ENCODE data around the gene CACNB2. TPM values are rescaled to one million over a fixed set of nuclear protein-coding genes. Genes with fewer than 3 reads are reported as not detected.

CACNB2 gene
- total RNA-seq, 1 donor from 2014 or later = 3.5 TPM

- TF ChIP-seq EZH2 (IDR thresholded peaks at IDR 0.05) (no peak), CTCF (IDR thresholded peaks at IDR 0.05) (no peak), EZH2phosphoT487 (IDR thresholded peaks at IDR 0.05) (no peak)
- peaks cover 12% of the 10 kb centered on the region for H3K4me1 ChIP-seq
- H3K9ac ChIP-seq = no peak overlapping the region
- no peaks in the 10 kb centered on the region for H3F3A ChIP-seq (ENCODE audit: low read depth)
- H3K9me3 ChIP-seq (ENCODE audit: low read depth) = no peaks in the 10 kb centered on the region
- H4K20me1 ChIP-seq (ENCODE audit: low read depth) = no peaks in the 10 kb centered on the region
- DNase-seq (ENCODE audit: low spot score) = no peak
- H3K79me2 ChIP-seq (ENCODE audit: low read depth) = no peaks in the 10 kb centered on the region
- no peaks in the 10 kb centered on the region for H3K9me3 Mint-ChIP-seq
- H2AFZ ChIP-seq (replicated peaks) = no peak overlapping the region
- no peaks in the 10 kb centered on the region for H3K36me3 ChIP-seq
- H3K4me3 ChIP-seq = no peak overlapping the region
- no peaks in the 10 kb centered on the region for H3K27me3 ChIP-seq
- H3K4me3 Mint-ChIP-seq = no peak overlapping the region
- peaks cover 3% of the 10 kb centered on the region for H3K4me1 Mint-ChIP-seq
- no peak overlapping the region for H3K27ac ChIP-seq
- no peaks in the 10 kb centered on the region for H3K27me3 Mint-ChIP-seq (ENCODE audit: insufficient read depth, low read depth)
- H3K36me3 Mint-ChIP-seq = no peaks in the 10 kb centered on the region
- no peak overlapping the region for H3K27ac Mint-ChIP-seq
- H3K4me2 ChIP-seq = no peak overlapping the region
Observed at GRCh38 chr10:18498998-18499397, 358.8 kb downstream of the CACNB2 start.

GRCh38 chr10:18500576-18500975, 360.4 kb downstream of the CACNB2 start:
- Histone ChIP-seq H3K4me3 (no peak overlapping the region), H3K27ac (no peak overlapping the region), H3K9ac (no peak overlapping the region), H4K20me1 (ENCODE audit: low read depth) (no peaks in the 10 kb centered on the region), H3K36me3 (no peaks in the 10 kb centered on the region), H3K79me2 (ENCODE audit: low read depth) (no peaks in the 10 kb centered on the region), H3K27me3 (no peaks in the 10 kb centered on the region), H3K4me2 (no peak overlapping the region), H3K9me3 (ENCODE audit: low read depth) (no peaks in the 10 kb centered on the region), H3K4me1 (peaks cover 12% of the 10 kb centered on the region), H3F3A (ENCODE audit: low read depth) (no peaks in the 10 kb centered on the region), H2AFZ (replicated peaks) (no peak overlapping the region)
- no peaks in the 10 kb centered on the region for H3K9me3 Mint-ChIP-seq
- H3K4me3 Mint-ChIP-seq = no peak overlapping the region
- no peaks in the 10 kb centered on the region for H3K27me3 Mint-ChIP-seq (ENCODE audit: insufficient read depth, low read depth)
- H3K4me1 Mint-ChIP-seq = peaks cover 3% of the 10 kb centered on the region
- TF ChIP-seq EZH2phosphoT487 (IDR thresholded peaks at IDR 0.05) (no peak), CTCF (IDR thresholded peaks at IDR 0.05) (no peak), EZH2 (IDR thresholded peaks at IDR 0.05) (no peak)
- no peak overlapping the region for H3K27ac Mint-ChIP-seq
- no peaks in the 10 kb centered on the region for H3K36me3 Mint-ChIP-seq
- no peak for DNase-seq (ENCODE audit: low spot score)

GRCh38 chr10:18501198-18501597, 361.0 kb downstream of the CACNB2 start:
- H3K4me3 ChIP-seq = no peak overlapping the region

More at GRCh38 chr10:18501198-18501597, 361.0 kb downstream of the CACNB2 start:
- Mint-ChIP-seq H3K4me3 (no peak overlapping the region), H3K27ac (no peak overlapping the region), H3K27me3 (ENCODE audit: insufficient read depth, low read depth) (no peaks in the 10 kb centered on the region), H3K9me3 (no peaks in the 10 kb centered on the region), H3K36me3 (no peaks in the 10 kb centered on the region), H3K4me1 (peaks cover 3% of the 10 kb centered on the region)
- Histone ChIP-seq H4K20me1 (ENCODE audit: low read depth) (no peaks in the 10 kb centered on the region), H3K36me3 (no peaks in the 10 kb centered on the region), H2AFZ (replicated peaks) (no peak overlapping the region), H3K79me2 (ENCODE audit: low read depth) (no peaks in the 10 kb centered on the region), H3K9ac (no peak overlapping the region), H3K27ac (no peak overlapping the region), H3K4me2 (no peak overlapping the region), H3K27me3 (no peaks in the 10 kb centered on the region), H3K9me3 (ENCODE audit: low read depth) (no peaks in the 10 kb centered on the region), H3K4me1 (peaks cover 12% of the 10 kb centered on the region), H3F3A (ENCODE audit: low read depth) (no peaks in the 10 kb centered on the region)
- TF ChIP-seq EZH2 (IDR thresholded peaks at IDR 0.05) (no peak), EZH2phosphoT487 (IDR thresholded peaks at IDR 0.05) (no peak), CTCF (IDR thresholded peaks at IDR 0.05) (no peak)
- no peak for DNase-seq (ENCODE audit: low spot score)

Measured in neural progenitor cell (in vitro differentiated cells).